Natural killer cell (primary cell): ENCODE measurements around the gene FRK. TPM values are rescaled to one million over a fixed set of nuclear protein-coding genes. Genes with fewer than 3 reads are reported as not detected.

Experiments
- ATAC-seq, 3 donors: fragments of 150-1000 bp in 2 of 3; fragments of 200-7000 bp in 1 of 3; cut with Tn5 transposase; 1 replicate in 1 of 3; 2 replicates in 2 of 3; pipeline ENCODE4 v1.10.0; 2021; ENCODE audit warnings: mild to moderate bottlenecking in 2 of 3, moderate library complexity in 2 of 3
- DNase-seq, 2 donors: peaks; one replicate each; pipeline versions ENCODE4 v3.0.0 to v3.0.0-alpha.2; 2013 to 2021; ENCODE audit warnings: mixed read lengths in 1 of 2
- H3K27ac ChIP-seq: one replicate; pipeline ENCODE4 v1.5.1; 2013; ENCODE audit warnings: mild to moderate bottlenecking, low read length
- H3K27me3 ChIP-seq: one replicate; pipeline ENCODE4 v1.6.1; 2013; ENCODE audit warnings: low read length; ENCODE audit not compliant: control insufficient read depth, insufficient read depth
- H3K36me3 ChIP-seq: one replicate; pipeline ENCODE4 v1.6.1; 2013; ENCODE audit warnings: low read length; ENCODE audit not compliant: control insufficient read depth, insufficient read depth
- H3K4me1 ChIP-seq: one replicate; pipeline ENCODE4 v1.6.1; 2013; ENCODE audit warnings: low read length; ENCODE audit not compliant: control insufficient read depth, insufficient read depth
- H3K4me3 ChIP-seq: one replicate; pipeline ENCODE4 v1.5.1; 2013; ENCODE audit warnings: low read length
- H3K9me3 ChIP-seq: one replicate; pipeline ENCODE4 v1.6.1; 2013; ENCODE audit warnings: low read length; ENCODE audit not compliant: control insufficient read depth, insufficient read depth
- H3K27ac Mint-ChIP-seq, 2 donors: one replicate each; pipeline ENCODE4 v1.8.0; 2022; ENCODE audit warnings: mild to moderate bottlenecking in 2 of 2, mixed read lengths in 2 of 2, moderate library complexity in 1 of 2
- H3K27me3 Mint-ChIP-seq, 2 donors: one replicate each; pipeline ENCODE4 v1.8.0; 2022; ENCODE audit warnings: low read depth in 2 of 2, mixed read lengths in 2 of 2
- H3K36me3 Mint-ChIP-seq: one replicate; pipeline ENCODE4 v1.8.0; 2022; ENCODE audit warnings: mixed read lengths
- H3K4me1 Mint-ChIP-seq, 2 donors: one replicate each; pipeline ENCODE4 v1.8.0; 2022; ENCODE audit warnings: mixed read lengths in 2 of 2
- H3K4me3 Mint-ChIP-seq: one replicate; pipeline ENCODE4 v1.8.0; 2022; ENCODE audit warnings: mild to moderate bottlenecking, moderate library complexity, mixed read lengths
- H3K9me3 Mint-ChIP-seq, 2 donors: one replicate each; pipeline ENCODE4 v1.8.0; 2022; ENCODE audit warnings: mixed read lengths in 2 of 2
- WGBS: methylation state at CpG from one replicate; pipeline ENCODE4 v1.1.7; 2013; ENCODE audit warnings: missing lambda C conversion rate; ENCODE audit not compliant: insufficient coverage; 5-methylcytosine and 5-hydroxymethylcytosine counted together
- intact Hi-C: fragments of 100-400 bp; cut with micrococcal nuclease; formaldehyde crosslinking; loops from one replicate; pipeline ENCODE4 v1.14.2; 2022
- total RNA-seq, 4 donors: library from RNA; stranded (reverse); fragments of 120-200 nt in 1 of 4; gene quantifications; one replicate each; pipeline versions ENCODE4 v1.2.3 to v1.2.4, GENCODE V29; 2013 to 2022
- TF ChIP-seq, protein P1 (sequence below): fragments of 200-600 bp; IDR thresholded peaks from one replicate; pipeline ENCODE4 v1.8.0; 2022; ENCODE audit warnings: antibody characterized with exemption

The FRK gene
- total RNA-seq, 3 donors from 2014 or later (not counting 1 experiment from before 2014, with no cell fraction given): not detected

- no peaks in the 10 kb centered on the region for H3K36me3 Mint-ChIP-seq
- Histone ChIP-seq H3K27ac (no peak overlapping the region), H3K4me1 (no peaks in the 10 kb centered on the region), H3K4me3 (no peak overlapping the region), H3K27me3 (no peaks in the 10 kb centered on the region), H3K9me3 (no peaks in the 10 kb centered on the region), H3K36me3 (no peaks in the 10 kb centered on the region)
- no peaks in the 10 kb centered on the region for H3K4me1 Mint-ChIP-seq
- no peak for DNase-seq
- H3K27ac Mint-ChIP-seq: no peak overlapping the region
- ATAC-seq: no peak
- intact Hi-C loops: no loop called here
- no peak overlapping the region for H3K4me3 Mint-ChIP-seq
- TF ChIP-seq, protein P1, sequence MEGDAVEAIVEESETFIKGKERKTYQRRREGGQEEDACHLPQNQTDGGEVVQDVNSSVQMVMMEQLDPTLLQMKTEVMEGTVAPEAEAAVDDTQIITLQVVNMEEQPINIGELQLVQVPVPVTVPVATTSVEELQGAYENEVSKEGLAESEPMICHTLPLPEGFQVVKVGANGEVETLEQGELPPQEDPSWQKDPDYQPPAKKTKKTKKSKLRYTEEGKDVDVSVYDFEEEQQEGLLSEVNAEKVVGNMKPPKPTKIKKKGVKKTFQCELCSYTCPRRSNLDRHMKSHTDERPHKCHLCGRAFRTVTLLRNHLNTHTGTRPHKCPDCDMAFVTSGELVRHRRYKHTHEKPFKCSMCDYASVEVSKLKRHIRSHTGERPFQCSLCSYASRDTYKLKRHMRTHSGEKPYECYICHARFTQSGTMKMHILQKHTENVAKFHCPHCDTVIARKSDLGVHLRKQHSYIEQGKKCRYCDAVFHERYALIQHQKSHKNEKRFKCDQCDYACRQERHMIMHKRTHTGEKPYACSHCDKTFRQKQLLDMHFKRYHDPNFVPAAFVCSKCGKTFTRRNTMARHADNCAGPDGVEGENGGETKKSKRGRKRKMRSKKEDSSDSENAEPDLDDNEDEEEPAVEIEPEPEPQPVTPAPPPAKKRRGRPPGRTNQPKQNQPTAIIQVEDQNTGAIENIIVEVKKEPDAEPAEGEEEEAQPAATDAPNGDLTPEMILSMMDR: no peak
- WGBS: 74% methylated on average over 3 of the region's 3 CpGs
- H3K9me3 Mint-ChIP-seq: peaks cover 0 to 2% of the 10 kb centered on the region in 2 donors
- H3K27me3 Mint-ChIP-seq: peaks cover 0 to 5% of the 10 kb centered on the region in 2 donors
These were observed 61.5 kb downstream of the FRK start for GRCh38 chr6:115999235-115999634.

DNA sequence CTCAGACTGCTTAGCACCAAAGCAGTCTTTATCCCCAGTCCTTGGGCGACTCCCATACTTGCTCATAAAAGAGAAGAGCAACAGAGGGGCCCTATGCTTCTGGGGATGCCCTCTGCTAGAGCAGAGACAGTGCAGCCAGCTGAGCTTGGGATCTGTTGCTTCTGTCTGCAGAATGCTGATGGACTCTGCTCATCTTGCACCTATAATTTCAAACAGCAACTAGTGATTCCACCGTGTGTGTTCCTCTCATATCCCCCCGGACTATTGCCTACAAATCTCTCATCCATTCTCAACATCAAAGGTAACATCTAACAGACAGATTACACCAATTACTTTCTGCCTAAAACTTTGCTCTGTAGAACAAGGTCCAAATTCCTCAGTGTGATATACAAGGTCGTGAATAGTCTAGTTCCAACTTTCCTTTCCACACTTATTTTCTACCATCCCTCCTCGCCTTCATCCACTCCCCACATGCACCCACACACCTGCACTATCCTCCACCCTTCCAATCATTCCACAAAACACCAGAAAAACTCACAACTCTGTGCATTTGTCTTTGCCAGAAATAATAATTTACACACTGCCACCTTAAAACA is 62.6 kb downstream of the FRK start:
- 79% methylated on average over 5 of the region's 5 CpGs for WGBS
- Histone ChIP-seq H3K36me3 (no peaks in the 10 kb centered on the region), H3K27me3 (no peaks in the 10 kb centered on the region), H3K9me3 (no peaks in the 10 kb centered on the region), H3K4me1 (no peaks in the 10 kb centered on the region), H3K27ac (no peak overlapping the region), H3K4me3 (no peak overlapping the region)
- ATAC-seq: no peak
- H3K36me3 Mint-ChIP-seq: no peaks in the 10 kb centered on the region
- H3K4me3 Mint-ChIP-seq: no peak overlapping the region
- intact Hi-C loops: no loop called here
- H3K9me3 Mint-ChIP-seq: peaks cover 0 to 2% of the 10 kb centered on the region in 2 donors
- TF ChIP-seq, protein P1: no peak
- no peaks in the 10 kb centered on the region for H3K4me1 Mint-ChIP-seq
- H3K27ac Mint-ChIP-seq: no peak overlapping the region
- H3K27me3 Mint-ChIP-seq: peaks cover 0 to 5% of the 10 kb centered on the region in 2 donors
- no peak for DNase-seq

- H3K36me3 ChIP-seq: no peaks in the 10 kb centered on the region
- DNase-seq (no peak), ATAC-seq (no peak)
- WGBS: 75% methylated on average over 2 of the region's 2 CpGs
- Mint-ChIP-seq H3K9me3 (peaks cover 2 to 7% of the 10 kb centered on the region in 2 donors), H3K27me3 (peaks cover 0 to 2% of the 10 kb centered on the region in 2 donors), H3K4me1 (no peaks in the 10 kb centered on the region), H3K27ac (no peak overlapping the region), H3K4me3 (no peak overlapping the region), H3K36me3 (no peaks in the 10 kb centered on the region)
- TF ChIP-seq, protein P1: no peak
- no peaks in the 10 kb centered on the region for H3K9me3 ChIP-seq
- no peaks in the 10 kb centered on the region for H3K27me3 ChIP-seq
- no peaks in the 10 kb centered on the region for H3K4me1 ChIP-seq
- H3K27ac ChIP-seq: no peak overlapping the region
- intact Hi-C loops: no loop called here
- no peak overlapping the region for H3K4me3 ChIP-seq
These were observed 74.7 kb downstream of the FRK start for GRCh38 chr6:115986026-115986425.

DNA sequence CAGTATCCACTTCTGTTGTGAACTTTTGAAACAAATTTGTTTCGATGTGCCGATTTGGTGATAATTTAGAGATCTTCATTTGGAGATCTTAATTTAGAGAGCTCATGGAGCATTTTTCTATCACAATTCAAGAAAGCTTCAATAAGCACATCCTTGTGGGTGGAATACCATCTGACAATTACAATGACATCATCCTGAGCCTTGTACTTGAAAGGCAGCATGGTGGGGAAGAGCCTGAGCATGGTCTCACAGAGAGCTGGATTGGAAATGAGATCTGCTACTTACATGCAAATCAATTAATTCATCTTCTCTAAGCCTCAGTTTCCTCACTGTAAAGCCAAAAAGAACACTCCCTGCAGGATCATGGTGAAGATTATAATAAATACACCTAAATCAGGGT is 75.9 kb downstream of the FRK start:
- no peak overlapping the region for H3K27ac ChIP-seq
- peaks cover 0 to 7% of the 10 kb centered on the region in 2 donors for H3K9me3 Mint-ChIP-seq
- TF ChIP-seq, protein P1: no peak
- no peaks in the 10 kb centered on the region for H3K36me3 ChIP-seq
- no peak for ATAC-seq
- peaks cover 0 to 2% of the 10 kb centered on the region in 2 donors for H3K27me3 Mint-ChIP-seq
- H3K4me3 ChIP-seq: no peak overlapping the region
- H3K4me1 ChIP-seq: no peaks in the 10 kb centered on the region
- H3K36me3 Mint-ChIP-seq: no peaks in the 10 kb centered on the region
- DNase-seq: no peak
- H3K27ac Mint-ChIP-seq: no peak overlapping the region
- intact Hi-C loops: no loop called here
- H3K4me3 Mint-ChIP-seq: no peak overlapping the region
- no CpG with 5 or more reads among the region's 2 CpGs for WGBS
- no peaks in the 10 kb centered on the region for H3K27me3 ChIP-seq
- no peaks in the 10 kb centered on the region for H3K4me1 Mint-ChIP-seq
- H3K9me3 ChIP-seq: no peaks in the 10 kb centered on the region
